Measurements from ENCODE around the gene CHD6.
A peak's percentile ranks its signal among the peaks of the same experiment; 100 is the strongest.

The CHD6 gene

GRCh38 chr20:41506192-41506915 is 111.8 kb downstream of the CHD6 start:
- Histone ChIP-seq H4K91ac (ENCODE audit: low read length) (no peak overlapping the region), H3K4me2 (ENCODE audit: low read length, poor library complexity, severe bottlenecking) (no peak overlapping the region), H2BK120ac (ENCODE audit: low read depth, low read length) (no peak overlapping the region), H3K4me1 (ENCODE audit: control insufficient read depth, insufficient read depth, low read depth, low read length) (peaks cover 11% of the 10 kb centered on the region), H3K18ac (ENCODE audit: low read depth in 1 of 2, low read length in 2 of 2) (peak overlapping the region in 1 of 2 experiments; percentile 29), H3K4ac (ENCODE audit: low read depth in 1 of 2, low read length in 2 of 2) (no peak overlapping the region), H3K79me1 (replicated peaks; ENCODE audit: low read length, poor library complexity, severe bottlenecking) (peaks cover 27% of the 10 kb centered on the region), H3K27ac (ENCODE audit: low read length, poor library complexity, severe bottlenecking) (no peak overlapping the region), H2BK12ac (ENCODE audit: low read length in 2 of 2) (no peak overlapping the region), H2AK5ac (ENCODE audit: low read length, severe bottlenecking) (no peak overlapping the region), H4K8ac (ENCODE audit: low read length) (no peak overlapping the region), H3K4me3 (ENCODE audit: insufficient read depth in 1 of 2, low read depth in 1 of 2, low read length in 2 of 2) (no peak overlapping the region), H3K9me3 (ENCODE audit: control insufficient read depth, low read length) (no peaks in the 10 kb centered on the region), H2BK5ac (ENCODE audit: low read depth, low read length, poor library complexity, severe bottlenecking) (no peak overlapping the region), H3K23ac (ENCODE audit: low read length in 2 of 2) (no peak overlapping the region), H3K27me3 (ENCODE audit: control insufficient read depth in 1 of 2, insufficient read depth in 1 of 2, low read length in 2 of 2) (no peaks in the 10 kb centered on the region), H2BK15ac (ENCODE audit: low read depth, poor library complexity, severe bottlenecking) (no peak overlapping the region), H3K14ac (ENCODE audit: low read length in 2 of 2) (no peak overlapping the region), H3K36me3 (ENCODE audit: control insufficient read depth in 1 of 2, insufficient read depth in 2 of 2, low read depth in 1 of 2, low read length in 2 of 2) (peaks cover 3 to 14% of the 10 kb centered on the region in 2 experiments), H3K9ac (ENCODE audit: low read length) (no peak overlapping the region), H2AFZ (ENCODE audit: low read depth, low read length) (no peak overlapping the region)
- 95% methylated on average over 3 of the region's 4 CpGs for WGBS
- no peak for DNase-seq

- H3K9ac ChIP-seq (ENCODE audit: low read length) = no peak overlapping the region
- no peak overlapping the region for H4K8ac ChIP-seq (ENCODE audit: low read length)
- H2BK5ac ChIP-seq (ENCODE audit: low read depth, low read length, poor library complexity, severe bottlenecking) = no peak overlapping the region
- H3K23ac ChIP-seq (ENCODE audit: low read length in 2 of 2) = no peak overlapping the region
- H2BK15ac ChIP-seq (ENCODE audit: low read depth, poor library complexity, severe bottlenecking) = no peak overlapping the region
- peaks cover 3 to 11% of the 10 kb centered on the region in 2 experiments for H3K36me3 ChIP-seq (ENCODE audit: control insufficient read depth in 1 of 2, insufficient read depth in 2 of 2, low read depth in 1 of 2, low read length in 2 of 2)
- H3K4me3 ChIP-seq (ENCODE audit: insufficient read depth in 1 of 2, low read depth in 1 of 2, low read length in 2 of 2) = no peak overlapping the region
- no peak overlapping the region for H2AFZ ChIP-seq (ENCODE audit: low read depth, low read length)
- no peak overlapping the region for H3K27ac ChIP-seq (ENCODE audit: low read length, poor library complexity, severe bottlenecking)
- H3K4me2 ChIP-seq (ENCODE audit: low read length, poor library complexity, severe bottlenecking) = no peak overlapping the region
- DNase-seq = no peak
- no peaks in the 10 kb centered on the region for H3K9me3 ChIP-seq (ENCODE audit: control insufficient read depth, low read length)
- H3K18ac ChIP-seq (ENCODE audit: low read depth in 1 of 2, low read length in 2 of 2) = no peak overlapping the region
- 95% methylated on average over 5 of the region's 7 CpGs for WGBS
- peaks cover 24% of the 10 kb centered on the region for H3K79me1 ChIP-seq (replicated peaks; ENCODE audit: low read length, poor library complexity, severe bottlenecking)
- no peak overlapping the region for H3K4ac ChIP-seq (ENCODE audit: low read depth in 1 of 2, low read length in 2 of 2)
- H3K14ac ChIP-seq (ENCODE audit: low read length in 2 of 2) = no peak overlapping the region
- no peaks in the 10 kb centered on the region for H3K27me3 ChIP-seq (ENCODE audit: control insufficient read depth in 1 of 2, insufficient read depth in 1 of 2, low read length in 2 of 2)
- no peak overlapping the region for H2AK5ac ChIP-seq (ENCODE audit: low read length, severe bottlenecking)
- peaks cover 8% of the 10 kb centered on the region for H3K4me1 ChIP-seq (ENCODE audit: control insufficient read depth, insufficient read depth, low read depth, low read length)
- H2BK12ac ChIP-seq (ENCODE audit: low read length in 2 of 2) = no peak overlapping the region
- no peak overlapping the region for H2BK120ac ChIP-seq (ENCODE audit: low read depth, low read length)
- H4K91ac ChIP-seq (ENCODE audit: low read length) = no peak overlapping the region
These were observed 113.0 kb downstream of the CHD6 start for GRCh38 chr20:41505184-41505583.

GRCh38 chr20:41501376-41501775 is 116.8 kb downstream of the CHD6 start:
- no peaks in the 10 kb centered on the region for H3K4me1 ChIP-seq (ENCODE audit: control insufficient read depth, insufficient read depth, low read depth, low read length)
- H2AFZ ChIP-seq (ENCODE audit: low read depth, low read length) = no peak overlapping the region
- H2BK120ac ChIP-seq (ENCODE audit: low read depth, low read length) = no peak overlapping the region
- no peak overlapping the region for H3K23ac ChIP-seq (ENCODE audit: low read length in 2 of 2)
- no peak overlapping the region for H3K4me2 ChIP-seq (ENCODE audit: low read length, poor library complexity, severe bottlenecking)
- no peak overlapping the region for H3K14ac ChIP-seq (ENCODE audit: low read length in 2 of 2)
- peaks cover 3 to 31% of the 10 kb centered on the region in 2 experiments for H3K36me3 ChIP-seq (ENCODE audit: control insufficient read depth in 1 of 2, insufficient read depth in 2 of 2, low read depth in 1 of 2, low read length in 2 of 2)
- no peak overlapping the region for H3K4me3 ChIP-seq (ENCODE audit: insufficient read depth in 1 of 2, low read depth in 1 of 2, low read length in 2 of 2)
- no peak overlapping the region for H3K27ac ChIP-seq (ENCODE audit: low read length, poor library complexity, severe bottlenecking)
- no peak overlapping the region for H3K4ac ChIP-seq (ENCODE audit: low read depth in 1 of 2, low read length in 2 of 2)
- peaks cover 18% of the 10 kb centered on the region for H3K79me1 ChIP-seq (replicated peaks; ENCODE audit: low read length, poor library complexity, severe bottlenecking)
- DNase-seq = no peak
- H2BK5ac ChIP-seq (ENCODE audit: low read depth, low read length, poor library complexity, severe bottlenecking) = no peak overlapping the region
- H3K27me3 ChIP-seq (ENCODE audit: control insufficient read depth in 1 of 2, insufficient read depth in 1 of 2, low read length in 2 of 2) = no peaks in the 10 kb centered on the region
- no CpG with 5 or more reads among the region's 1 CpG for WGBS
- H3K9me3 ChIP-seq (ENCODE audit: control insufficient read depth, low read length) = no peaks in the 10 kb centered on the region
- H4K91ac ChIP-seq (ENCODE audit: low read length) = no peak overlapping the region
- H4K8ac ChIP-seq (ENCODE audit: low read length) = no peak overlapping the region
- H2BK12ac ChIP-seq (ENCODE audit: low read length in 2 of 2) = no peak overlapping the region
- no peak overlapping the region for H2AK5ac ChIP-seq (ENCODE audit: low read length, severe bottlenecking)
- H2BK15ac ChIP-seq (ENCODE audit: low read depth, poor library complexity, severe bottlenecking) = no peak overlapping the region
- no peak overlapping the region for H3K9ac ChIP-seq (ENCODE audit: low read length)
- no peak overlapping the region for H3K18ac ChIP-seq (ENCODE audit: low read depth in 1 of 2, low read length in 2 of 2)

- Histone ChIP-seq H3K79me1 (replicated peaks; ENCODE audit: low read length, poor library complexity, severe bottlenecking) (peaks cover 15% of the 10 kb centered on the region), H3K27me3 (ENCODE audit: control insufficient read depth in 1 of 2, insufficient read depth in 1 of 2, low read length in 2 of 2) (no peaks in the 10 kb centered on the region), H4K91ac (ENCODE audit: low read length) (no peak overlapping the region), H3K23ac (ENCODE audit: low read length in 2 of 2) (no peak overlapping the region), H3K9ac (ENCODE audit: low read length) (no peak overlapping the region), H3K27ac (ENCODE audit: low read length, poor library complexity, severe bottlenecking) (no peak overlapping the region), H2AFZ (ENCODE audit: low read depth, low read length) (no peak overlapping the region), H3K4me3 (ENCODE audit: insufficient read depth in 1 of 2, low read depth in 1 of 2, low read length in 2 of 2) (no peak overlapping the region), H2BK15ac (ENCODE audit: low read depth, poor library complexity, severe bottlenecking) (no peak overlapping the region), H3K9me3 (ENCODE audit: control insufficient read depth, low read length) (no peaks in the 10 kb centered on the region), H3K4ac (ENCODE audit: low read depth in 1 of 2, low read length in 2 of 2) (no peak overlapping the region), H3K36me3 (ENCODE audit: control insufficient read depth in 1 of 2, insufficient read depth in 2 of 2, low read depth in 1 of 2, low read length in 2 of 2) (peaks cover 7 to 44% of the 10 kb centered on the region in 2 experiments), H2AK5ac (ENCODE audit: low read length, severe bottlenecking) (no peak overlapping the region), H2BK5ac (ENCODE audit: low read depth, low read length, poor library complexity, severe bottlenecking) (no peak overlapping the region), H3K4me1 (ENCODE audit: control insufficient read depth, insufficient read depth, low read depth, low read length) (no peaks in the 10 kb centered on the region), H3K4me2 (ENCODE audit: low read length, poor library complexity, severe bottlenecking) (no peak overlapping the region), H2BK12ac (ENCODE audit: low read length in 2 of 2) (no peak overlapping the region), H2BK120ac (ENCODE audit: low read depth, low read length) (no peak overlapping the region), H3K14ac (ENCODE audit: low read length in 2 of 2) (no peak overlapping the region), H4K8ac (ENCODE audit: low read length) (no peak overlapping the region), H3K18ac (ENCODE audit: low read depth in 1 of 2, low read length in 2 of 2) (no peak overlapping the region)
- 74% methylated on average over 2 of the region's 4 CpGs for WGBS
- no peak for DNase-seq
These were observed 118.0 kb downstream of the CHD6 start for GRCh38 chr20:41499961-41500725.
